H9 (cell line): ENCODE data around the gene CYP17A1. TPM values are rescaled to one million over a fixed set of nuclear protein-coding genes. Genes with fewer than 3 reads are reported as not detected.

Experiments
- DNase-seq: peaks from one replicate; pipeline ENCODE4 v3.0.0-alpha.2; 2017
- H2AFZ ChIP-seq: one replicate; pipeline ENCODE4 v1.6.1; 2013; ENCODE audit warnings: mild to moderate bottlenecking, low read length, control low read depth, moderate library complexity
- H2AK5ac ChIP-seq: 2 replicates; pipeline ENCODE4 v1.6.1; 2013; ENCODE audit warnings: low read length, control low read depth, mixed read lengths; ENCODE audit not compliant: insufficient read length
- H2BK120ac ChIP-seq: one replicate; pipeline ENCODE4 v1.6.1; 2013; ENCODE audit warnings: low read depth, mild to moderate bottlenecking, low read length, control low read depth, inconsistent platforms; ENCODE audit not compliant: poor library complexity, severe bottlenecking
- H2BK12ac ChIP-seq: 2 replicates; pipeline ENCODE4 v1.6.1; 2013; ENCODE audit warnings: low read length, control low read depth, mixed read lengths, low read depth; ENCODE audit not compliant: insufficient read length
- H2BK15ac ChIP-seq: 2 replicates; pipeline ENCODE4 v1.6.1; 2013; ENCODE audit warnings: low read depth, low read length, control low read depth
- H2BK20ac ChIP-seq: one replicate; pipeline ENCODE4 v1.6.1; 2013; ENCODE audit warnings: low read depth, mild to moderate bottlenecking, low read length, control low read depth, inconsistent platforms; ENCODE audit not compliant: poor library complexity, severe bottlenecking
- H2BK5ac ChIP-seq: 2 replicates; pipeline ENCODE4 v1.6.1; 2013; ENCODE audit warnings: low read length, control low read depth, mixed read lengths; ENCODE audit not compliant: insufficient read length
- H3K14ac ChIP-seq: 2 replicates; pipeline ENCODE4 v1.6.1; 2013; ENCODE audit warnings: low read length, control low read depth; ENCODE audit not compliant: insufficient read depth
- H3K18ac ChIP-seq: 2 replicates; pipeline ENCODE4 v1.6.1; 2013; ENCODE audit warnings: low read depth, mild to moderate bottlenecking, mixed read lengths, low read length, control low read depth; ENCODE audit not compliant: insufficient read length
- H3K23ac ChIP-seq: 2 replicates; pipeline ENCODE4 v1.6.1; 2013; ENCODE audit warnings: low read length, control low read depth, mixed read lengths, low read depth; ENCODE audit not compliant: insufficient read length
- H3K23me2 ChIP-seq: 2 replicates; pipeline ENCODE4 v1.6.1; 2013; ENCODE audit warnings: low read depth, mild to moderate bottlenecking, mixed read lengths, low read length, control low read depth; ENCODE audit not compliant: insufficient read length, poor library complexity, severe bottlenecking
- H3K27ac ChIP-seq: 2 replicates; pipeline ENCODE4 v1.5.1; 2013; ENCODE audit warnings: low read length, control low read depth, mixed read lengths, low read depth; ENCODE audit not compliant: insufficient read length
- H3K27me3 ChIP-seq: 2 replicates; pipeline ENCODE4 v1.6.1; 2013; ENCODE audit warnings: low read length, control low read depth, inconsistent platforms; ENCODE audit not compliant: insufficient read depth
- H3K4ac ChIP-seq: 2 replicates; pipeline ENCODE4 v1.6.1; 2013; ENCODE audit warnings: low read depth, mild to moderate bottlenecking, control low read depth, inconsistent platforms, low read length, moderate library complexity
- H3K4me1 ChIP-seq: 2 replicates; pipeline ENCODE4 v1.6.1; 2013; ENCODE audit warnings: low read length, control low read depth, inconsistent platforms; ENCODE audit not compliant: insufficient read depth
- H3K4me2 ChIP-seq: 2 replicates; pipeline ENCODE4 v1.6.1; 2013; ENCODE audit warnings: low read length, control low read depth, mixed read lengths; ENCODE audit not compliant: insufficient read length, insufficient read depth
- H3K56ac ChIP-seq: 2 replicates; pipeline ENCODE4 v1.6.1; 2013; ENCODE audit warnings: low read depth, mild to moderate bottlenecking, mixed read lengths, low read length, control low read depth; ENCODE audit not compliant: insufficient read length
- H3K79me1 ChIP-seq: 2 replicates; pipeline ENCODE4 v1.6.1; 2013; ENCODE audit warnings: low read depth, mild to moderate bottlenecking, moderate library complexity, low read length, control low read depth, inconsistent platforms; ENCODE audit not compliant: insufficient read depth, poor library complexity, severe bottlenecking
- H3K79me2 ChIP-seq: 2 replicates; pipeline ENCODE4 v1.6.1; 2013; ENCODE audit warnings: low read length, control low read depth, inconsistent platforms; ENCODE audit not compliant: insufficient read depth
- H3K9ac ChIP-seq: 2 replicates; pipeline ENCODE4 v1.6.1; 2013; ENCODE audit warnings: low read length, control low read depth, mixed read lengths; ENCODE audit not compliant: insufficient read length; ENCODE audit errors: extremely low read depth
- H3K9me3 ChIP-seq: one replicate; pipeline ENCODE4 v1.6.1; 2013; ENCODE audit warnings: low read depth, low read length, inconsistent platforms; ENCODE audit not compliant: control insufficient read depth
- H3T11ph ChIP-seq: one replicate; pipeline ENCODE4 v1.6.1; 2013; ENCODE audit warnings: mild to moderate bottlenecking, low read length, control low read depth, inconsistent platforms
- H4K20me1 ChIP-seq: one replicate; pipeline ENCODE4 v1.6.1; 2013; ENCODE audit not compliant: control insufficient read depth, insufficient read length, insufficient read depth
- H4K5ac ChIP-seq: 2 replicates; pipeline ENCODE4 v1.6.1; 2013; ENCODE audit warnings: low read depth, mild to moderate bottlenecking, mixed read lengths, low read length, control low read depth; ENCODE audit not compliant: insufficient read length
- H4K8ac ChIP-seq: replicated peaks from 2 replicates; pipeline ENCODE4 v1.6.1; 2013; ENCODE audit warnings: low read length, control low read depth, mixed read lengths, low read depth; ENCODE audit not compliant: insufficient read length
- H4K91ac ChIP-seq: 2 replicates; pipeline ENCODE4 v1.6.1; 2013; ENCODE audit warnings: low read depth, mild to moderate bottlenecking, moderate library complexity, mixed read lengths, low read length, control low read depth; ENCODE audit not compliant: insufficient read length
- H3K27ac Mint-ChIP-seq, 3 experiments: 2 replicates in 2 of 3; 3 replicates in 1 of 3; pipeline ENCODE4 v1.8.0; 2020 to 2021; ENCODE audit warnings: mixed read lengths in 3 of 3, mild to moderate bottlenecking in 1 of 3, moderate library complexity in 1 of 3
- H3K27me3 Mint-ChIP-seq: 2 replicates; pipeline ENCODE4 v1.8.0; 2021; ENCODE audit warnings: low read depth, mild to moderate bottlenecking, moderate library complexity, mixed read lengths
- H3K36me3 Mint-ChIP-seq, 3 experiments: 2 replicates in 2 of 3; 3 replicates in 1 of 3; pipeline ENCODE4 v1.8.0; 2020 to 2021; ENCODE audit warnings: low read depth in 3 of 3, mixed read lengths in 3 of 3; ENCODE audit not compliant: insufficient read depth in 1 of 3
- H3K4me1 Mint-ChIP-seq, 2 experiments: 2 replicates each; pipeline ENCODE4 v1.8.0; 2020; ENCODE audit warnings: mixed read lengths in 2 of 2
- H3K4me3 Mint-ChIP-seq, 2 experiments: 2 replicates in 1 of 2; 3 replicates in 1 of 2; pipeline ENCODE4 v1.8.0; 2020 to 2021; ENCODE audit warnings: mild to moderate bottlenecking in 2 of 2, mixed read lengths in 2 of 2, moderate library complexity in 1 of 2
- H3K9me3 Mint-ChIP-seq, 2 experiments: 2 replicates in 1 of 2; 3 replicates in 1 of 2; pipeline ENCODE4 v1.8.0; 2020; ENCODE audit warnings: mild to moderate bottlenecking in 2 of 2, mixed read lengths in 2 of 2, moderate library complexity in 1 of 2
- WGBS: extraction: QIAGEN DNeasy Blood & Tissue Kit; methylation state at CpG from one replicate; pipeline ENCODE4 v1.1.7; 2013; ENCODE audit warnings: missing lambda C conversion rate, low lambda C conversion rate, mixed read lengths; ENCODE audit not compliant: insufficient read length; ENCODE audit errors: extremely low coverage; 5-methylcytosine and 5-hydroxymethylcytosine counted together
- long read RNA-seq: library from polyadenylated mRNA; unstranded; transcript quantifications from one replicate; pipeline ENCODE4 v2.0.0, GENCODE V29; 2020
- total RNA-seq: library from RNA; stranded (reverse); gene quantifications from 2 replicates; pipeline ENCODE4 v1.2.1, GENCODE V29; 2021
- TF ChIP-seq, protein P1 (sequence below): fragments of 200-600 bp; sonication (generic); conservative IDR thresholded peaks from 3 replicates; pipeline ENCODE4 v1.8.0; 2021; ENCODE audit warnings: antibody characterized with exemption, mild to moderate bottlenecking

Gene CYP17A1, protein sequence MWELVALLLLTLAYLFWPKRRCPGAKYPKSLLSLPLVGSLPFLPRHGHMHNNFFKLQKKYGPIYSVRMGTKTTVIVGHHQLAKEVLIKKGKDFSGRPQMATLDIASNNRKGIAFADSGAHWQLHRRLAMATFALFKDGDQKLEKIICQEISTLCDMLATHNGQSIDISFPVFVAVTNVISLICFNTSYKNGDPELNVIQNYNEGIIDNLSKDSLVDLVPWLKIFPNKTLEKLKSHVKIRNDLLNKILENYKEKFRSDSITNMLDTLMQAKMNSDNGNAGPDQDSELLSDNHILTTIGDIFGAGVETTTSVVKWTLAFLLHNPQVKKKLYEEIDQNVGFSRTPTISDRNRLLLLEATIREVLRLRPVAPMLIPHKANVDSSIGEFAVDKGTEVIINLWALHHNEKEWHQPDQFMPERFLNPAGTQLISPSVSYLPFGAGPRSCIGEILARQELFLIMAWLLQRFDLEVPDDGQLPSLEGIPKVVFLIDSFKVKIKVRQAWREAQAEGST
- total RNA-seq = not detected in 2 replicates
- long read RNA-seq = 0 reads

DNA sequence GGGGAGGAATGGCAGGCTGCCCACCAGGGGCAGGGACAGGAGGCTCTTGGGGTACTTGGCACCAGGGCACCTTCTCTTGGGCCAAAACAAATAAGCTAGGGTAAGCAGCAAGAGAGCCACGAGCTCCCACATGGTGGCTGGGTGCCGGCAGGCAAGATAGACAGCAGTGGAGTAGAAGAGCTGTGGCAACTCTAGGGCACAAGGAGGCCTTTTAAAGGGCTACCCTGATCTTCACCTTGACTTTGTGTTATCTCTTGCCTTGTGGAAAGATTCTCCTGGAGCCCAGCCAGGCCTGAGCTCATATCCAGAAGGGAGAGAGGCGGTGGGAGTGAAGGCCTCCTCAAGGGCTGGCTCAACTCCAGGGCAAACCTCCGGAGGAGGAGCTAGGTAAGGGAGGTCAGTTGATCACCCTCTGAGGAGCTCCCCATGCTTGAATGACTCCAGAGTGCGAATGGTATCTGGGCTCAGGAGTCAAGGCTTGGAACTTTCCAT is at the start of gene CYP17A1:
CYP17A1 (minus strand) TSS at position 184 of the 492 bp plus-strand sequence; CDS start at position 132, 52 bp downstream.
- Histone ChIP-seq H3K56ac (no peak within 1 kb of the TSS), H3K79me2 (no peaks in the 10 kb centered on the region), H2AFZ (no peak within 1 kb of the TSS), H3K9me3 (peaks cover 5% of the 10 kb centered on the region), H3T11ph (no peak within 1 kb of the TSS), H3K23ac (no peak within 1 kb of the TSS), H2BK20ac (no peak within 1 kb of the TSS), H2BK15ac (no peak within 1 kb of the TSS), H4K8ac (no peak within 1 kb of the TSS), H2BK12ac (no peak within 1 kb of the TSS), H3K9ac (no peak within 1 kb of the TSS), H3K18ac (no peak within 1 kb of the TSS), H3K4me1 (no peaks in the 10 kb centered on the region), H3K23me2 (no peaks in the 10 kb centered on the region), H4K91ac (no peak within 1 kb of the TSS), H2BK5ac (no peak within 1 kb of the TSS), H4K5ac (no peak within 1 kb of the TSS), H3K4ac (no peak within 1 kb of the TSS), H3K4me2 (no peak within 1 kb of the TSS), H3K27me3 (no peaks in the 10 kb centered on the region), H3K27ac (no peak within 1 kb of the TSS), H2BK120ac (no peak within 1 kb of the TSS), H3K79me1 (no peaks in the 10 kb centered on the region), H3K14ac (no peak within 1 kb of the TSS), H2AK5ac (no peak within 1 kb of the TSS), H4K20me1 (no peaks in the 10 kb centered on the region)
- Mint-ChIP-seq H3K27me3 (peaks cover 14% of the 10 kb centered on the region), H3K4me3 (no peak within 1 kb of the TSS), H3K9me3 (peaks cover 15% of the 10 kb centered on the region in 2 experiments), H3K27ac (no peak within 1 kb of the TSS; a peak in 1 of 7 replicates), H3K4me1 (peaks cover 3% of the 10 kb centered on the region in 2 experiments; a peak in 2 of 4 replicates), H3K36me3 (peaks cover 6 to 13% (median 8%) of the 10 kb centered on the region in 3 experiments; a peak in 6 of 7 replicates)
- TF ChIP-seq, protein P1, sequence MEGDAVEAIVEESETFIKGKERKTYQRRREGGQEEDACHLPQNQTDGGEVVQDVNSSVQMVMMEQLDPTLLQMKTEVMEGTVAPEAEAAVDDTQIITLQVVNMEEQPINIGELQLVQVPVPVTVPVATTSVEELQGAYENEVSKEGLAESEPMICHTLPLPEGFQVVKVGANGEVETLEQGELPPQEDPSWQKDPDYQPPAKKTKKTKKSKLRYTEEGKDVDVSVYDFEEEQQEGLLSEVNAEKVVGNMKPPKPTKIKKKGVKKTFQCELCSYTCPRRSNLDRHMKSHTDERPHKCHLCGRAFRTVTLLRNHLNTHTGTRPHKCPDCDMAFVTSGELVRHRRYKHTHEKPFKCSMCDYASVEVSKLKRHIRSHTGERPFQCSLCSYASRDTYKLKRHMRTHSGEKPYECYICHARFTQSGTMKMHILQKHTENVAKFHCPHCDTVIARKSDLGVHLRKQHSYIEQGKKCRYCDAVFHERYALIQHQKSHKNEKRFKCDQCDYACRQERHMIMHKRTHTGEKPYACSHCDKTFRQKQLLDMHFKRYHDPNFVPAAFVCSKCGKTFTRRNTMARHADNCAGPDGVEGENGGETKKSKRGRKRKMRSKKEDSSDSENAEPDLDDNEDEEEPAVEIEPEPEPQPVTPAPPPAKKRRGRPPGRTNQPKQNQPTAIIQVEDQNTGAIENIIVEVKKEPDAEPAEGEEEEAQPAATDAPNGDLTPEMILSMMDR = no peak
- WGBS = no CpG with 5 or more reads among the region's 5 CpGs
- no peak for DNase-seq
